IPS DF 6.9 (cell line): ENCODE data around the gene P2RY12.

Experiments used
- DNase-seq: peaks from one replicate; pipeline ENCODE4 v3.0.0-alpha.2; 2013; ENCODE audit warnings: low read depth, low spot score
- H3K27ac ChIP-seq: one replicate; pipeline ENCODE4 v1.5.1; 2013; ENCODE audit warnings: low read length, control low read depth
- H3K27me3 ChIP-seq: 2 replicates; pipeline ENCODE4 v1.6.1; 2013; ENCODE audit warnings: mild to moderate bottlenecking, low read length; ENCODE audit not compliant: control insufficient read depth, insufficient read depth
- H3K36me3 ChIP-seq: 2 replicates; pipeline ENCODE4 v1.6.1; 2013; ENCODE audit warnings: low read length; ENCODE audit not compliant: control insufficient read depth, insufficient read depth
- H3K4me1 ChIP-seq: 2 replicates; pipeline ENCODE4 v1.6.1; 2013; ENCODE audit warnings: low read length; ENCODE audit not compliant: control insufficient read depth, insufficient read depth
- H3K4me3 ChIP-seq: 2 replicates; pipeline ENCODE4 v1.5.1; 2013; ENCODE audit warnings: mild to moderate bottlenecking, low read length
- H3K9me3 ChIP-seq: 2 replicates; pipeline ENCODE4 v1.6.1; 2013; ENCODE audit warnings: low read length, inconsistent platforms; ENCODE audit not compliant: control insufficient read depth, insufficient read depth
- whole genome bisulfite sequencing: extraction: QIAGEN DNeasy Blood & Tissue Kit; methylation state at CpG from one replicate; pipeline ENCODE4 v1.1.7; 2013; ENCODE audit warnings: mixed read lengths, missing lambda C conversion rate; ENCODE audit not compliant: insufficient read length, insufficient coverage; 5-methylcytosine and 5-hydroxymethylcytosine counted together

Gene P2RY12

GRCh38 chr3:151299006-151299405 lies 85.5 kb downstream of the P2RY12 start:
- Histone ChIP-seq H3K36me3 (no peaks in the 10 kb centered on the region; the same call in 1 of the 2 replicates), H3K27me3 (no peaks in the 10 kb centered on the region), H3K27ac (no peak overlapping the region), H3K9me3 (no peaks in the 10 kb centered on the region), H3K4me1 (no peaks in the 10 kb centered on the region), H3K4me3 (no peak overlapping the region)
- WGBS, result no CpG with 5 or more reads among the region's 2 CpGs
- no peak for DNase-seq

DNA sequence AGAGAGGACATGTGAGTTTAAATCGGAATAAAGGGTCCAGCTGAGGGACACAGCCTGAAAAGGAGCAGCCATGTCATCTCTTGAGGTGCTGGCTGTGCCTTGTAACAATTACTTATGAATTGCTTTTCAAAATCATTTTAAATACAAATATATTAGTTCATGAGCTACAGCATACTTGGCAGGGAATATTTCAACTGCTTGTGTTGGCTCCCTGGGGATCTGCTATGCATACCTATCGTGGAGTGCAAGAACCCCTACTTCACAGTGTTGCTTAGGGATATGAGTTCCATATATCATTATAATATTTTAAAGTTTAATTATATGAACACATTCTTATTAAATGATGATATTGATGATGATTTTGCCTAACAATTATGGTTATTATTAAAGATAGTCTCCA lies 87.1 kb downstream of the P2RY12 start:
- no peak overlapping the region for H3K27ac ChIP-seq
- WGBS, result no CpG with 5 or more reads among the region's 2 CpGs
- no peaks in the 10 kb centered on the region for H3K27me3 ChIP-seq
- no peak for DNase-seq
- no peaks in the 10 kb centered on the region for H3K9me3 ChIP-seq
- no peaks in the 10 kb centered on the region; the same call in 1 of the 2 replicates for H3K36me3 ChIP-seq
- no peaks in the 10 kb centered on the region for H3K4me1 ChIP-seq
- H3K4me3 ChIP-seq, result no peak overlapping the region

GRCh38 chr3:151296226-151296625 lies 88.3 kb downstream of the P2RY12 start:
- no peak overlapping the region for H3K27ac ChIP-seq
- no peaks in the 10 kb centered on the region for H3K27me3 ChIP-seq
- DNase-seq, result no peak
- H3K4me3 ChIP-seq, result no peak overlapping the region
- WGBS, result no CpG with 5 or more reads among the region's 3 CpGs
- H3K9me3 ChIP-seq, result no peaks in the 10 kb centered on the region
- H3K4me1 ChIP-seq, result no peaks in the 10 kb centered on the region
- H3K36me3 ChIP-seq, result no peaks in the 10 kb centered on the region; the same call in 1 of the 2 replicates

- H3K27me3 ChIP-seq, result no peaks in the 10 kb centered on the region
- no CpG with 5 or more reads among the region's 6 CpGs for WGBS
- H3K27ac ChIP-seq, result no peak overlapping the region
- DNase-seq, result no peak
- H3K4me1 ChIP-seq, result no peaks in the 10 kb centered on the region
- no peaks in the 10 kb centered on the region for H3K36me3 ChIP-seq
- H3K9me3 ChIP-seq, result no peaks in the 10 kb centered on the region
- no peak overlapping the region for H3K4me3 ChIP-seq
Observed at GRCh38 chr3:151293127-151293526, 91.4 kb downstream of the P2RY12 start.

- H3K36me3 ChIP-seq, result no peaks in the 10 kb centered on the region
- H3K27ac ChIP-seq, result no peak overlapping the region
- H3K4me1 ChIP-seq, result no peaks in the 10 kb centered on the region
- DNase-seq, result no peak
- no peaks in the 10 kb centered on the region for H3K27me3 ChIP-seq
- H3K9me3 ChIP-seq, result no peaks in the 10 kb centered on the region
- WGBS, result no CpG with 5 or more reads among the region's 3 CpGs
- no peak overlapping the region for H3K4me3 ChIP-seq
Observed at GRCh38 chr3:151290673-151291072, 93.9 kb downstream of the P2RY12 start.

DNA sequence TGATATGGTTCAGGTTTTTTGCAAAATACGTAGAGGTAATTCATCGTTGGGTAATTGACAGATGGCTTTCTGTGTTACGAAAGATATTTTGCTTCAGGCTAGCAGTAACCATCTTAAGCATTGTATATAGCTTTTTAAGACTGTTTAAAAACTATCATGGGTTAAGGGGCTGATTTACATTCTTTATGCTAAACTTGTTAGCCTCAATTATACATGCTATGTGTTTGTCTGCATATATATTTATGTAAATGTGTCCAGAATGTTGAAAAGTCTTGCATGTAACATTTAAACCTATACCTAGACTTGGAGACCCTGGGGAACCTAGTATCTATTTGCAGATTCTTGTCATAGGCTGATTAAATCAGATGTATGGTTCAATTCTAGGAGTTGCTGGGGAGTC lies 95.1 kb downstream of the P2RY12 start:
- H3K36me3 ChIP-seq, result no peaks in the 10 kb centered on the region
- H3K9me3 ChIP-seq, result no peaks in the 10 kb centered on the region
- no peaks in the 10 kb centered on the region for H3K4me1 ChIP-seq
- no CpG with 5 or more reads among the region's 3 CpGs for WGBS
- DNase-seq, result no peak
- H3K4me3 ChIP-seq, result no peak overlapping the region
- H3K27me3 ChIP-seq, result no peaks in the 10 kb centered on the region
- no peak overlapping the region for H3K27ac ChIP-seq
